WTC11 (cell line): ENCODE results near the gene RWDD1. TPM values are rescaled to one million over a fixed set of nuclear protein-coding genes. Genes with fewer than 3 reads are reported as not detected.

ENCODE experiments used
- ATAC-seq: fragments of 200-7000 bp; cut with Tn5 transposase; 2 replicates; pipeline ENCODE4 v1.10.0; 2021; ENCODE audit warnings: mild to moderate bottlenecking, moderate library complexity
- CTCF ChIA-PET: fragments of 300-600 bp; sonication (Branson Sonifier 250); formaldehyde crosslinking; loops from one replicate; lab custom pipeline; 2021; ENCODE audit warnings: antibody characterized with exemption; lab: Charles Lee
- POLR2A ChIA-PET: fragments of 350-600 bp; sonication (Branson Sonifier 250); formaldehyde crosslinking; loops from one replicate; lab custom pipeline; 2021; ENCODE audit warnings: antibody characterized with exemption; lab: Charles Lee
- DNase-seq: peaks from one replicate; pipeline ENCODE4 v3.0.0; 2021; ENCODE audit warnings: low spot score
- H3K27ac Mint-ChIP-seq: 2 replicates; pipeline ENCODE4 v1.8.0; 2021; ENCODE audit warnings: mixed read lengths
- H3K27me3 Mint-ChIP-seq: 2 replicates; pipeline ENCODE4 v1.8.0; 2021; ENCODE audit warnings: low read depth, mild to moderate bottlenecking, moderate library complexity, mixed read lengths
- H3K36me3 Mint-ChIP-seq: 2 replicates; pipeline ENCODE4 v1.8.0; 2021; ENCODE audit warnings: mixed read lengths
- H3K4me1 Mint-ChIP-seq: 2 replicates; pipeline ENCODE4 v1.8.0; 2022; ENCODE audit warnings: mixed read lengths
- H3K4me3 Mint-ChIP-seq: 2 replicates; pipeline ENCODE4 v1.8.0; 2021; ENCODE audit warnings: mild to moderate bottlenecking, moderate library complexity, mixed read lengths
- H3K9me3 Mint-ChIP-seq: 2 replicates; pipeline ENCODE4 v1.8.0; 2021; ENCODE audit warnings: mixed read lengths
- ATF1 ChIP-seq: sonication (generic); formaldehyde crosslinking; IDR thresholded peaks from 2 replicates; pipeline ENCODE4 v1.8.1; 2023; ENCODE audit warnings: mild to moderate bottlenecking, moderate library complexity, missing genetic modification reagents
- ATF3 ChIP-seq: sonication (generic); formaldehyde crosslinking; conservative IDR thresholded peaks from 2 replicates; pipeline ENCODE4 v1.8.1; 2022; ENCODE audit warnings: mild to moderate bottlenecking, missing genetic modification reagents
- CTCF ChIP-seq: fragments of 200-600 bp; IDR thresholded peaks from 2 replicates; pipeline ENCODE4 v1.8.0; 2022; ENCODE audit warnings: antibody characterized with exemption
- EMX1 ChIP-seq: fragments of 250-450 bp; sonication (Bioruptor Pico); IDR thresholded peaks from 2 replicates; pipeline ENCODE4 v1.8.0; 2021; ENCODE audit warnings: mild to moderate bottlenecking
- GRHL2 ChIP-seq: fragments of 250-450 bp; sonication (Bioruptor Pico); IDR thresholded peaks from 2 replicates; pipeline ENCODE4 v1.8.0; 2022; ENCODE audit warnings: mild to moderate bottlenecking, moderate library complexity; ENCODE audit not compliant: insufficient replicate concordance, severe bottlenecking
- GTF2I ChIP-seq: fragments of 250-450 bp; sonication (Bioruptor Pico); conservative IDR thresholded peaks from 2 replicates; pipeline ENCODE4 v1.4.0; 2021; ENCODE audit warnings: mild to moderate bottlenecking
- HMGXB4 ChIP-seq: sonication (generic); formaldehyde crosslinking; IDR thresholded peaks from 2 replicates; pipeline ENCODE4 v1.8.1; 2023; ENCODE audit warnings: mild to moderate bottlenecking, moderate library complexity, missing genetic modification reagents
- JAZF1 ChIP-seq: fragments of 250-450 bp; sonication (Bioruptor Pico); IDR thresholded peaks from 2 replicates; pipeline ENCODE4 v1.9.0; 2021; ENCODE audit warnings: moderate library complexity, mild to moderate bottlenecking, inconsistent platforms
- MYBL2 ChIP-seq: sonication (generic); formaldehyde crosslinking; IDR thresholded peaks from 2 replicates; pipeline ENCODE4 v1.8.1; 2023; ENCODE audit warnings: mild to moderate bottlenecking, moderate library complexity, missing genetic modification reagents
- NFE2L1 ChIP-seq: sonication (generic); formaldehyde crosslinking; IDR thresholded peaks from 2 replicates; pipeline ENCODE4 v1.8.1; 2023; ENCODE audit warnings: missing genetic modification reagents
- NFYB ChIP-seq: sonication (generic); formaldehyde crosslinking; conservative IDR thresholded peaks from 2 replicates; pipeline ENCODE4 v1.8.0; 2022; ENCODE audit warnings: low read depth, missing genetic modification reagents
- NR1H2 ChIP-seq: sonication (generic); formaldehyde crosslinking; IDR thresholded peaks from 2 replicates; pipeline ENCODE4 v1.9.0; 2021; ENCODE audit warnings: mild to moderate bottlenecking, moderate library complexity, missing genetic modification reagents
- OVOL2 ChIP-seq: fragments of 250-450 bp; sonication (Bioruptor Pico); IDR thresholded peaks from 2 replicates; pipeline ENCODE4 v1.9.0; 2021; ENCODE audit warnings: mild to moderate bottlenecking, borderline replicate concordance
- PREB ChIP-seq: sonication (generic); formaldehyde crosslinking; IDR thresholded peaks from 2 replicates; pipeline ENCODE4 v1.8.1; 2022; ENCODE audit warnings: mild to moderate bottlenecking, missing genetic modification reagents, moderate library complexity, borderline replicate concordance
- SOX15 ChIP-seq: fragments of 250-450 bp; sonication (Bioruptor Pico); IDR thresholded peaks from 2 replicates; pipeline ENCODE4 v1.9.0; 2021; ENCODE audit warnings: mild to moderate bottlenecking
- TP53 ChIP-seq: sonication (generic); formaldehyde crosslinking; IDR thresholded peaks from 2 replicates; pipeline ENCODE4 v1.8.1; 2023; ENCODE audit warnings: mild to moderate bottlenecking, missing genetic modification reagents
- ZNF138 ChIP-seq: sonication (generic); formaldehyde crosslinking; conservative IDR thresholded peaks from 2 replicates; pipeline ENCODE4 v1.8.1; 2022; ENCODE audit warnings: mild to moderate bottlenecking, moderate library complexity, missing genetic modification reagents
- ZNF219 ChIP-seq: sonication (generic); formaldehyde crosslinking; IDR thresholded peaks from 2 replicates; pipeline ENCODE4 v1.8.0; 2023; ENCODE audit warnings: missing genetic modification reagents, mild to moderate bottlenecking, borderline replicate concordance
- ZNF281 ChIP-seq: sonication (generic); formaldehyde crosslinking; IDR thresholded peaks from 2 replicates; pipeline ENCODE4 v1.8.0; 2023; ENCODE audit warnings: mild to moderate bottlenecking, missing genetic modification reagents
- ZNF396 ChIP-seq: fragments of 250-450 bp; sonication (Bioruptor Pico); IDR thresholded peaks from 2 replicates; pipeline ENCODE4 v1.8.0; 2021; ENCODE audit warnings: mild to moderate bottlenecking, moderate library complexity, borderline replicate concordance
- ZNF416 ChIP-seq: fragments of 250-450 bp; sonication (Bioruptor Pico); IDR thresholded peaks from 2 replicates; pipeline ENCODE4 v1.9.0; 2021; ENCODE audit warnings: mild to moderate bottlenecking, inconsistent platforms
- total RNA-seq: library from RNA; stranded (reverse); gene quantifications from 3 replicates; pipeline ENCODE4 v1.2.3, GENCODE V29; 2021

The RWDD1 gene
- total RNA-seq, 1 experiment from 2014 or later: 33.8 TPM

- Mint-ChIP-seq H3K27ac (no peak overlapping the region), H3K27me3 (no peaks in the 10 kb centered on the region), H3K9me3 (no peaks in the 10 kb centered on the region), H3K36me3 (no peaks in the 10 kb centered on the region), H3K4me1 (peaks cover 50% of the 10 kb centered on the region), H3K4me3 (no peak overlapping the region)
- ChIA-PET CTCF (interaction anchor here (1.2 to 1.4 kb wide), 3 partner anchors 18 to 261 kb away, joined by 3 to 4 read pairs (median 4); partner anchors contain the start of gene CALHM5), POLR2A (no interaction called here)
- ATAC-seq (no peak), DNase-seq (no peak)
- no peak for TF ChIP-seq NFYB
- no peak for TF ChIP-seq NR1H2 (CRISPR knock-in tag)
- TF ChIP-seq SOX15: no peak
- TF ChIP-seq ZNF138 (CRISPR knock-in tag): no peak
- no peak for TF ChIP-seq JAZF1 (CRISPR knock-in tag)
- TF ChIP-seq ZNF281 (CRISPR knock-in tag): no peak
- no peak for TF ChIP-seq CTCF
- no peak for TF ChIP-seq EMX1 (CRISPR knock-in tag)
- no peak for TF ChIP-seq ATF1 (CRISPR knock-in tag)
- no peak for TF ChIP-seq ATF3 (CRISPR knock-in tag)
- TF ChIP-seq NFE2L1: no peak
- no peak for TF ChIP-seq HMGXB4 (CRISPR knock-in tag)
- no peak for TF ChIP-seq TP53 (CRISPR knock-in tag)
Observed at GRCh38 chr6:116529466-116530290, 41.6 kb upstream of the RWDD1 start.

- no peaks in the 10 kb centered on the region for H3K27me3 Mint-ChIP-seq
- POLR2A ChIA-PET: no interaction called here
- no peak overlapping the region for H3K27ac Mint-ChIP-seq
Observed at GRCh38 chr6:116530436-116530835, 40.9 kb upstream of the RWDD1 start.

More at GRCh38 chr6:116530436-116530835, 40.9 kb upstream of the RWDD1 start:
- DNase-seq (no peak), ATAC-seq (no peak)
- Mint-ChIP-seq H3K4me1 (peaks cover 46% of the 10 kb centered on the region), H3K36me3 (no peaks in the 10 kb centered on the region), H3K9me3 (no peaks in the 10 kb centered on the region), H3K4me3 (no peak overlapping the region)
- CTCF ChIA-PET: interaction anchor here (0.6 to 1.2 kb wide), 3 partner anchors 120 to 262 kb away, joined by 4 read pairs; no protein-coding TSS in a partner anchor
- TF ChIP-seq ZNF396 (CRISPR knock-in tag): no peak
- no peak for TF ChIP-seq JAZF1 (CRISPR knock-in tag)
- TF ChIP-seq ZNF219 (CRISPR knock-in tag): no peak
- no peak for TF ChIP-seq ZNF416
- no peak for TF ChIP-seq GRHL2 (CRISPR knock-in tag)
- TF ChIP-seq OVOL2 (CRISPR knock-in tag): no peak
- TF ChIP-seq ZNF138 (CRISPR knock-in tag): no peak
- no peak for TF ChIP-seq PREB (CRISPR knock-in tag)
- no peak for TF ChIP-seq GTF2I (CRISPR knock-in tag)
- no peak for TF ChIP-seq MYBL2 (CRISPR knock-in tag)
